ENCODE data around the gene TRAPPC14. TPM values are rescaled to one million over a fixed set of nuclear protein-coding genes. Genes with fewer than 3 reads are reported as not detected.
A peak's percentile ranks its signal among the peaks of the same experiment; 100 is the strongest.

Gene TRAPPC14
- total and polyA plus RNA-seq, 9 of the 15 experiments (the other 6 are each of a cell fraction or from before 2014, with no cell fraction given) = 0.42 to 45.9 (median 18.2) TPM

DNA sequence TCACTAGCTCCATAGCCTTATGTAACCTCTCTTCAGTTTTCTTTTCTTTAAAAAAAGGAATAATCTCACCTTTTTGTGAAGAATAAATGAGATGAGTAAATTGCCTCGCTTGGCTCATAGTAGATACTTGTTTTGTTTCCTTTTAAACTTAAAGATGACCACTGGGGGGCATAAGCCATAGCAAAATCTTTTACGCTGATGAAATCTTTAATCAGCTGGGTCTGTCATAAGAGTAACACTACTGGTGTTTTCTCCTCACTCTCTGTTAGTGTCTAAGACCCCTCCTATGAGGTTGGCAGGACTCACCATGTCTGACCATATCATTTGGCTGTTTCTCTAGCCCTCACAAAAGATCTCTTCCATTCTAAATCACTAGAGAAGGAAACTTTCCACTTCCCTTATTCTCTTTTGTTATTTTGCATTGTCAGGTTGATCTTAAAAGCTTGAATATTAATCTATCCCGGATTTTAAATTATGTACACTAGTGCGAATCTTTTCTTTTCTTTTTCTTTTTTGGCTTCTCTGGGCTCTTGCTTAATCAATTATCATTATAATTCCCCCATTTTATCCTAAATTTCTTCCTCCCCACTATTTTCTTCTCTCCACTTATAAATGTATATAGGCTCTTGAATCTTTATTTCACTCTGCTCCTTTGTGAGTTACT, 31.7 kb upstream of the TRAPPC14 start (continued):
- TF ChIP-seq, protein P1, sequence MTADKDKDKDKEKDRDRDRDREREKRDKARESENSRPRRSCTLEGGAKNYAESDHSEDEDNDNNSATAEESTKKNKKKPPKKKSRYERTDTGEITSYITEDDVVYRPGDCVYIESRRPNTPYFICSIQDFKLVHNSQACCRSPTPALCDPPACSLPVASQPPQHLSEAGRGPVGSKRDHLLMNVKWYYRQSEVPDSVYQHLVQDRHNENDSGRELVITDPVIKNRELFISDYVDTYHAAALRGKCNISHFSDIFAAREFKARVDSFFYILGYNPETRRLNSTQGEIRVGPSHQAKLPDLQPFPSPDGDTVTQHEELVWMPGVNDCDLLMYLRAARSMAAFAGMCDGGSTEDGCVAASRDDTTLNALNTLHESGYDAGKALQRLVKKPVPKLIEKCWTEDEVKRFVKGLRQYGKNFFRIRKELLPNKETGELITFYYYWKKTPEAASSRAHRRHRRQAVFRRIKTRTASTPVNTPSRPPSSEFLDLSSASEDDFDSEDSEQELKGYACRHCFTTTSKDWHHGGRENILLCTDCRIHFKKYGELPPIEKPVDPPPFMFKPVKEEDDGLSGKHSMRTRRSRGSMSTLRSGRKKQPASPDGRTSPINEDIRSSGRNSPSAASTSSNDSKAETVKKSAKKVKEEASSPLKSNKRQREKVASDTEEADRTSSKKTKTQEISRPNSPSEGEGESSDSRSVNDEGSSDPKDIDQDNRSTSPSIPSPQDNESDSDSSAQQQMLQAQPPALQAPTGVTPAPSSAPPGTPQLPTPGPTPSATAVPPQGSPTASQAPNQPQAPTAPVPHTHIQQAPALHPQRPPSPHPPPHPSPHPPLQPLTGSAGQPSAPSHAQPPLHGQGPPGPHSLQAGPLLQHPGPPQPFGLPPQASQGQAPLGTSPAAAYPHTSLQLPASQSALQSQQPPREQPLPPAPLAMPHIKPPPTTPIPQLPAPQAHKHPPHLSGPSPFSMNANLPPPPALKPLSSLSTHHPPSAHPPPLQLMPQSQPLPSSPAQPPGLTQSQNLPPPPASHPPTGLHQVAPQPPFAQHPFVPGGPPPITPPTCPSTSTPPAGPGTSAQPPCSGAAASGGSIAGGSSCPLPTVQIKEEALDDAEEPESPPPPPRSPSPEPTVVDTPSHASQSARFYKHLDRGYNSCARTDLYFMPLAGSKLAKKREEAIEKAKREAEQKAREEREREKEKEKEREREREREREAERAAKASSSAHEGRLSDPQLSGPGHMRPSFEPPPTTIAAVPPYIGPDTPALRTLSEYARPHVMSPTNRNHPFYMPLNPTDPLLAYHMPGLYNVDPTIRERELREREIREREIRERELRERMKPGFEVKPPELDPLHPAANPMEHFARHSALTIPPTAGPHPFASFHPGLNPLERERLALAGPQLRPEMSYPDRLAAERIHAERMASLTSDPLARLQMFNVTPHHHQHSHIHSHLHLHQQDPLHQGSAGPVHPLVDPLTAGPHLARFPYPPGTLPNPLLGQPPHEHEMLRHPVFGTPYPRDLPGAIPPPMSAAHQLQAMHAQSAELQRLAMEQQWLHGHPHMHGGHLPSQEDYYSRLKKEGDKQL (CRISPR knock-in tag; IDR thresholded peaks at IDR 0.05; ENCODE audit: borderline replicate concordance) = no peak
- TF ChIP-seq, protein P2, sequence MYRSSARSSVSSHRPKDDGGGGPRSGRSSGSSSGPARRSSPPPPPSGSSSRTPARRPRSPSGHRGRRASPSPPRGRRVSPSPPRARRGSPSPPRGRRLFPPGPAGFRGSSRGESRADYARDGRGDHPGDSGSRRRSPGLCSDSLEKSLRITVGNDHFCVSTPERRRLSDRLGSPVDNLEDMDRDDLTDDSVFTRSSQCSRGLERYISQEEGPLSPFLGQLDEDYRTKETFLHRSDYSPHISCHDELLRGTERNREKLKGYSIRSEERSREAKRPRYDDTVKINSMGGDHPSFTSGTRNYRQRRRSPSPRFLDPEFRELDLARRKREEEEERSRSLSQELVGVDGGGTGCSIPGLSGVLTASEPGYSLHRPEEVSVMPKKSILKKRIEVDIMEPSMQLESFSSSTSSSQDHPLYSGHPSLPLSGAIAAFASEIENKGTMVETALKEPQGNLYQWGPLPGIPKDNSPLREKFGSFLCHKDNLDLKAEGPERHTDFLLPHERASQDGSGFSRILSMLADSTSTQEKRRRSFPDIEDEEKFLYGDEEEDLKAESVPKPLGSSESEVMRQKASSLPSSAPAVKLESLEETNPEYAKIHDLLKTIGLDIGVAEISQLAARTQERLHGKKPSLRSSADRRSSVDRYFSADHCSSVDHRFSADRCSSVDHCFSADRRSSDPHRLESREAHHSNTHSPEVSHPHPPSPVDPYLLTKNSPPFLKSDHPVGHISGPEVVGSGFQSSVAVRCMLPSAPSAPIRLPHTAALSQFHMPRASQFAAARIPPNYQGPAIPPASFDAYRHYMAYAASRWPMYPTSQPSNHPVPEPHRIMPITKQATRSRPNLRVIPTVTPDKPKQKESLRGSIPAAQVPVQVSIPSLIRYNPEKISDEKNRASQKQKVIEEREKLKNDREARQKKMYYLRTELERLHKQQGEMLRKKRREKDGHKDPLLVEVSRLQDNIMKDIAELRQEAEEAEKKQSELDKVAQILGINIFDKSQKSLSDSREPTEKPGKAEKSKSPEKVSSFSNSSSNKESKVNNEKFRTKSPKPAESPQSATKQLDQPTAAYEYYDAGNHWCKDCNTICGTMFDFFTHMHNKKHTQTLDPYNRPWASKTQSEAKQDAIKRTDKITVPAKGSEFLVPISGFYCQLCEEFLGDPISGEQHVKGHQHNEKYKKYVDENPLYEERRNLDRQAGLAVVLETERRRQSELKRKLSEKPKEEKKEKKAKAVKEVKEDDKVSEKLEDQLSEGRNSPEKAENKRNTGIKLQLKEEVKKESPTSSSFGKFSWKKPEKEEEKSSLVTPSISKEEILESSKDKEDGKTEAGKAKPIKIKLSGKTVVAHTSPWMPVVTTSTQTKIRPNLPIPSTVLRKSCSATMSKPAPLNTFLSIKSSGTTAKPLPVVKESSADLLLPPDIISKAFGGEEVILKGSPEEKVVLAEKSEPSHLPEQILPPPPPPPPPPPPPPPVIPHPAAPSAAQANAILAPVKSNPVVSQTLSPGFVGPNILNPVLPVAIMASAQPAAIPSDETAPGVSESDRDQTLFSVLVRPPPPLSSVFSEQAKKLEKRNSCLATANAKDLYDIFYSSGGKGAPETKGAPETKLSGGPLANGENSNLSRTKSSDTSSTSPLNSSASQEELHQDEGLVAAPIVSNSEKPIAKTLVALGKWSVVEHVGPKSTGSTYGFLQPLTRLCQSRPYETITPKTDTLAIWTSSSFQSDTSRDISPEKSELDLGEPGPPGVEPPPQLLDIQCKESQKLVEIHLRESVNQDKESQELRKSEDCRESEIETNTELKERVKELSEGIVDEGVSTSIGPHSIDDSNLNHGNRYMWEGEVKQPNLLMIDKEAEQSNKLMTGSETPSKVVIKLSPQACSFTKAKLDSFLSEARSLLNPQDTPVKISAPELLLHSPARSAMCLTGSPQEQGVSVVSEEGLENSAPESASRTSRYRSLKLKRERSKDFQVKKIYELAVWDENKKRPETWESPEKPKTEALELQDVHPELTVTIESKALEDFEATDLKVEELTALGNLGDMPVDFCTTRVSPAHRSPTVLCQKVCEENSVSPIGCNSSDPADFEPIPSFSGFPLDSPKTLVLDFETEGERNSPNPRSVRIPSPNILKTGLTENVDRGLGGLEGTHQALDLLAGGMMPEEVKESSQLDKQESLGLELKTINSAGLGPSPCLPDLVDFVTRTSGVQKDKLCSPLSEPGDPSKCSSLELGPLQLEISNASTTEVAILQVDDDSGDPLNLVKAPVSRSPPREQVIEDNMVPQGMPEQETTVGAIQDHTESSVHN (IDR thresholded peaks at IDR 0.05; ENCODE audit: borderline replicate concordance in 1 of 2, low read depth in 1 of 2) = no peak
- TF ChIP-seq ILK (tag; IDR thresholded peaks at IDR 0.05; ENCODE audit: borderline replicate concordance, low read depth) (no peak), CREBBP (IDR thresholded peaks at IDR 0.05; ENCODE audit: low read depth, low read length) (no peak), NCOA6 (IDR thresholded peaks at IDR 0.05) (no peak), ZZZ3 (IDR thresholded peaks at IDR 0.05) (no peak), DMBX1 (CRISPR knock-in tag; IDR thresholded peaks at IDR 0.05; ENCODE audit: borderline replicate concordance) (peak; percentile 36), U2AF1 (optimal IDR thresholded peaks at IDR 0.05; ENCODE audit: low read depth, low read length) (no peak), BRF1 (IDR thresholded peaks at IDR 0.05; ENCODE audit: borderline replicate concordance, extremely low read depth, insufficient read length) (no peak)
- TF ChIP-seq, protein P3, sequence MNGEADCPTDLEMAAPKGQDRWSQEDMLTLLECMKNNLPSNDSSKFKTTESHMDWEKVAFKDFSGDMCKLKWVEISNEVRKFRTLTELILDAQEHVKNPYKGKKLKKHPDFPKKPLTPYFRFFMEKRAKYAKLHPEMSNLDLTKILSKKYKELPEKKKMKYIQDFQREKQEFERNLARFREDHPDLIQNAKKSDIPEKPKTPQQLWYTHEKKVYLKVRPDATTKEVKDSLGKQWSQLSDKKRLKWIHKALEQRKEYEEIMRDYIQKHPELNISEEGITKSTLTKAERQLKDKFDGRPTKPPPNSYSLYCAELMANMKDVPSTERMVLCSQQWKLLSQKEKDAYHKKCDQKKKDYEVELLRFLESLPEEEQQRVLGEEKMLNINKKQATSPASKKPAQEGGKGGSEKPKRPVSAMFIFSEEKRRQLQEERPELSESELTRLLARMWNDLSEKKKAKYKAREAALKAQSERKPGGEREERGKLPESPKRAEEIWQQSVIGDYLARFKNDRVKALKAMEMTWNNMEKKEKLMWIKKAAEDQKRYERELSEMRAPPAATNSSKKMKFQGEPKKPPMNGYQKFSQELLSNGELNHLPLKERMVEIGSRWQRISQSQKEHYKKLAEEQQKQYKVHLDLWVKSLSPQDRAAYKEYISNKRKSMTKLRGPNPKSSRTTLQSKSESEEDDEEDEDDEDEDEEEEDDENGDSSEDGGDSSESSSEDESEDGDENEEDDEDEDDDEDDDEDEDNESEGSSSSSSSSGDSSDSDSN (IDR thresholded peaks at IDR 0.05; ENCODE audit: borderline replicate concordance in 1 of 2, low read depth in 2 of 2, low read length in 2 of 2) = no peak
